GM19438 (cell line): ENCODE results near the gene FAM20A.
A peak's percentile ranks its signal among the peaks of the same experiment; 100 is the strongest.
"Not testable (repeated sequence)": the region's sequence is repeated elsewhere in the genome, so short reads cannot be mapped to it uniquely, and the experiment has no call there.

Source experiments
- ATAC-seq: cut with Tn5 transposase; IDR thresholded peaks from one replicate; pipeline ENCODE4 v1.9.1; 2021; ENCODE audit warnings: low read depth; ENCODE audit not compliant: unreplicated experiment

FAM20A gene

DNA sequence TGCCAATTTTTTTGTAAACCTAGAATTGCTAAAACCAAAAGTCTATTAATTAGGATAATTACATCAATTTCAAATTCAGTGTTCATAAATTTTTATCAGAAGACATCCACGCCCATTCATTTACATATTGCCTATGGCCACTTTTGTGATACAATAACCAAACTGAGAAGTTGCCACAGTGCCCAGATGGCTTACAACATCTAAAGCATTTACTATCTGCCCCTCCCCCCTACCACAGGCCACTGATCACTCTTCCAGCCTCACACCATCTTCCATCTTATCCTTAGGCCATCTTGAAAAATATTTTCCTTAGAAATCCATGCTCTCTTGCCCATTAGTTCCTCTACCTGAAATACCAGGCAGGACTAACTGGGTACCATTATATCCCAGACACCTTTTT lies 95.2 kb downstream of the FAM20A start:
- no peak for ATAC-seq

DNA sequence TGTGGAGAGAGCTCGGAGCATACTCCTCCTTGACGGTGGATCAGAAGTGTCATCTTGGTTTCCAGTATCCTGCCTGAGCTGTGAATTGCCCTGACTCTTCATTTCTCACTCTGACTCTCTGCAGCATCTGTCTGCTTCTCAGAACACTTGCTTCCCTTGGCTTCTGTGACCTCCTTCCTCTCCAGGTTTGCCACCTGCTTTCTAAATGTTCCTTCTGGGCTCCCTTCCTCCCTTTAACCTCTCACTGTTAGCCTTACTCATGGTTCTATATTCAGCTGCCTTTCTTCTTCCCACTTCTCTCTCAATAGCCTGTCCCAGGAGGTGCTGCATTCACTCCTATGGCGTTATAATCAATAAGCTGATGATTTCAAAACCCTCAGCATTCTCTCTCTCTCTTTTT lies 100.1 kb downstream of the FAM20A start:
- ATAC-seq = no peak

DNA sequence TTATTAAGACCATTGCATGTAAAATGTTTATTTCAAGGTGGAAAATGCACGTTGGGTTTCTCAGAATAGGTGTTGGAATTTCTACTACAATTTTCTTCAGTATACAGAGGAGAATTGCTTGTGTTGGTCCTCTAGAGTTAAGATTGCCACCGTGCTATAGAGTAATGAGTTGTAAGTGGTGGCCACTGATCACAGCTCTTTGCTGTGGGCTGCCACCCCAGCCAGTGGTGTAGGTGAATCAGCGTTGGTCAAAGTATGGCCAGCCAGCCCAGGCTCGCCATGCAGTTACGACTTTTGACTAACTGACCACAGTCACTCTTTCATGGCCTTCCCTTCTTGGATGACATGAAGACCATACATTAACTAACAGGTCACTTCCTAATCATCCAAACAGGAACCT lies 101.6 kb downstream of the FAM20A start:
- no peak for ATAC-seq

DNA sequence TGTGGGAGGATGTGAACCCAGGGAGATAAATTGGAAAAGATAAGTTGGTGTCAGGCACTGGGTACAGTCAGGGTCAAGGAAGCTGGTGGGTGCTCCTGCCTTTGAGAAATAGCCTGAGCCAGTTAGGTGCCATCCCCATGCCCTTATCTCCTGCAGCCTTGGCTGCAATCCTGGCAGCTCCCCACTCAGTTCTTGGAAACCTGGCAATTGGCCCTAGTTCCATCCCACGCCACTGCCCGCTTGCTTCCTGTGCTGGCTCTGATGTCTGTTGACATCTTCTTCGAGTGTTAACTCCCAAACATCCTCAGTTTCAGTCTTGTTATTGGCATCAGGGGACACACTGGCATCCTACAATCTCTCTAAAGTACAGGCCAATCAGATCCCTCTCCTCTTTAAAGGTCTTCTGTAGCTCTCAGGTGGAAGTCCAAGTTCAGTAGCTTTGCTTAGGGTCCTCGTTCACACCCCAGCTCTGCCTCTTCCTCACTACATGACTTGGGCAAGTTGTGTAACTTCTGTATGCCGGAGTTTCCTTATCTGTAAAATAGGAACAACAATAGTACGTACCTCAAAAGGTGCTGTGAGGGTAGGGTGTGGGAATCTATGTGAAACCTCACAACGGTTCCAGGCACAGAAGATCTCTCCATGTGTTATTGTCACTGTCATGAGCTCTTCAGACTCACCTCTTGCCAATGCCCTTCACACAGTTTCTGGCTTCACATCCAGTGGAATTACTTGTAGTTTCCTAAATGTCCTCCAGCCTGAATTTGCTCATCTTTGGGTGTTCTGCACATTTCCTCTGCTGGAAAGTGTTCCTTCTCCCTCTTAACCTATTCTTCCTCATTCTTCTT lies 102.5 kb downstream of the FAM20A start:
- ATAC-seq = peak; percentile 33

DNA sequence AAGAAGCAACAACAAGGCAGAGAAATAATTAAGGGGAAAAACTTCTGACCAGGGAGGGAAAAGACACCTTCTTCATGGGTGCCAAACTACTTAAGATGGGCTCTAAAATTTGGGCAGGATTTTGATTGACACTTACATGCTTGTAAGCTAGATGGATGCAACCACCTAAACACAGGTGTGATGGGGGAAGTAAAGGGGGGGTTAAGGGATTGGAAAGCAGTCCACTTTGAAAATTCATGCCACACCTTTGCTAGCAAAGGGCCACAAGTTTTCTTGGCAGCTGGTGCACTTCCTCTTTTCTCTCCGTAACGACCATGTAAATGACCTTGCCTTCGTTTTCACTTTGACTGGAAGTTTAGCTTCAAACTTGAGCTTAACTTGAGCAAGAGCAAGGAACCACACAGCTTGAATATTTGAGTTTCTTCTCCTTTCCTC lies 103.3 kb downstream of the FAM20A start:
- peak; percentile 90 for ATAC-seq

DNA sequence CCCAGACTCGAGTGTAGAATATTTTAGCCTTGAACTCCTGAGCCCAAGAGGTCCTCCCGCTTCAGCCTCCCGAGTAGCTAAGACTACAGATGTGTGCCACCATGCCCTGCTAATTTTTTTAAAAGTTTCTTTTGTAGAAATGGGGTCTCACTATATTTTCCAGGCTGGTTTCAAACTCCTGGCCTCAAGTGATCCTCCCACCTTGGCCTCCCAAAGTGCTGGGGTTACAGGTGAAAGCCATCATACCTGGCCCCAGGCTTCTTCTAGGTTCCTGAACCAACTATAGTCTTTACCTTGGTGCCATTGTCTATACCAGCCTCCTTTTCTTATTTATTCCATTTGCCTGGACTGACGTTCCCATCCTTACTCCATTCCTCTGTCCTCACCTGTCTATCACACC lies 106.1 kb downstream of the FAM20A start:
- ATAC-seq = no peak

DNA sequence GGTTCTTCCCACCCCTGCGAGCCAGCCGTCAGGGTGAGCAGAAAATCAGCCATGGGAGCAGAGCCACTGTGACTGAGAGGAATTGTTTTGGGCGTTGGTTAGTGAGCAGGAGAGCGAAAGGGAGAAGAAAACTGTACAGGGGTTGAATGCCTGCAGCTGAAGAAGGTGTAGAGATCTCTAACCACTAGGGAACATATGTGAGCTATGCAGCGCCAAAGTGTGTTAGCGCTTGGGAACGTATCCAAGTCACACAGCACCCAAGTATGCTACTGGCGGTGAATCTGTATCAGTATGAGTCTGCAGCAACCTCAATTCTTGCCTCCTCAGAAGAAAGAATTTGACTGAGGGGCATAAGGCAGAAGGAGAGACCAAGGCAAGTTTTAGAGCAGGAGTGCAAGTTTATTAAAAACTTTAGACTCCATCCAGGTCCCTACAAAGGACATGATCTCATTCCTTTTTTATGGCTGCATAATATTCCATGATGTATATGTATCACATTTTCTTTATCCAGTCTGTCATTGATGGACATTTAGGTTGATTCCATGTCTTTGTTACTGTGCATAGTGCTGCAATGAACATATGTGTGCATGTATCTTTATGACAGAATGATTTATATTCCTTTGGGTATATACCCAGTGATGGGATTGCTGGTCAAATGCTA lies 108.6 kb downstream of the FAM20A start:
- ATAC-seq = not testable (repeated sequence)

DNA sequence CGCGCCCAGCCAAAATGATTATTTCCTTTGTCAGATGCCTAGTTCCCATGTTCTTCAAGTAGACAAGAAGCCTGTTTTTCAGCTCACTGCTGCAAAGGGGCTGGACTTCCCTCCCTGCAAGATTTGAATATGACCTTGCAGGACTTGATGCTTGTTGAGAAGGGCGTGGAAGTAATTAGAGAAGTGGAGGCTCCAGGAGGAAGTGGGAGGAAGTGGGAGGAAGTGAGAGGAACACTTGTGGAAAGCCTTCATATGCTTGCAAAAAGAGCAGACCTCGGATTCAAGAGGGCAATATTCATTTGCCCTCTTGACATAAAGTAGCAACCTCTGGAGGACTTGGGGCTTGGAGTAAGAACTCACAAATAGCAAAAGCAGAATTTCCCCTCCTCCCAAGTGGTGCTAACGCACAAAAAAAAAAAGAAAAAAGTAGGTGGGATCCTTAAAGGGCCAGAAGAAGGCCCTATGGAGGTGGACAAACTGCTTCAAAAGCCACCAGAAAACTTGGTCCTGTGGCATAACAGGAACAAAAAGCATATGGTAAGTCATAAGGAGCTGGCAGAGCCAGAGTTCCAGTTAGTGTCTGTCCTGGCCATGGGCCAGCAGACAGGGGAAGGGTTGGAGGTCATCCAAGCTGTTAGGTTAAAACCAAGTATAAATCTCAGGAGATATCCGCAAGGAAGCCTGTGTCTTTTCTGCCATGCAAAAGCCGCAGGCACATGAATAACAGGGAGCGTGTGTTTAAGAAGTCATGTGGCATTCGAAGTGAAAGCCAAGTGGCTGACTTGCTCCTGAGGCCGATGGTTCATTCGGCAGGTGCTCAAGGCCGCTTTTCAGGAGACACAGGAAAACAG lies 109.6 kb downstream of the FAM20A start:
- ATAC-seq = peak; percentile 54

DNA sequence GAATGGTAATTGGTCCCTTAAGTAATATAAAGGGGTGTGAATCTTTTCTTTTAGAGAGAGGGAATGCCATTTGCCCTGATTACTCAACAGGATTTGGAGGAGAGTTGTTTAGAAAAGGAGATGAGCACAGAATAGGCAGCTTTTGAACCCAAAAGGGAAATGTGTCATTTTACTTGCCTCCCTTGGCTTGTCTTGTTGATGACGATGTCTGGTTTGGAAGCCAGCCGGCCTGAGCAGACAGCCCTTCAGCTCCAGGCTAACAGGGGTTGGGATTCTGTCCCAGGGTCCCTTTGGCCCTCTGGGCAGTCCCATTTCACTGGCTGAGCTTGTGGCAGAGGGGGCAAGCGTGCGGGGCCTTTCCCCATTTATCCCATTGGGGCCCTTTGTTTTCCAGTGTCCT lies 111.2 kb downstream of the FAM20A start:
- no peak for ATAC-seq
